Measurements from ENCODE around the gene DGKI.

DNA sequence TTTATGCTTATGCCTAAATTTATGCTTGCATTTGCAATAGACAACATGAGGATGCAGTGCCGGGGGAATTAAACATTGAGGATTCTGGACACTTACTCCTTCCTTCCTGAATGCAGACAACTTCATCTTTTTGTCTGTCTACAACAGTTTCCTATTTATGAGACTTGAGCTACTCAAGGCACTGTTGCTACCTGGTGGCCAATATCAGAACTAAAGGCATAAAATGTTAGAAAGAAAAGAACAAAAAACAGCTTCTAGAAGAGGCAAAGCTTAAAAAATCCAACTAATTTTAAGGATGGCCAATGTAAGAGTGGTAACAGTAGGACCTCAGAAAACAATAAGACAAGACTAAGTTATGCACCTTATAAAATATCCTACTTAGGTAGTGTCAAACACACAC, 358.7 kb downstream of the DGKI start:
- TF ChIP-seq, protein P1, sequence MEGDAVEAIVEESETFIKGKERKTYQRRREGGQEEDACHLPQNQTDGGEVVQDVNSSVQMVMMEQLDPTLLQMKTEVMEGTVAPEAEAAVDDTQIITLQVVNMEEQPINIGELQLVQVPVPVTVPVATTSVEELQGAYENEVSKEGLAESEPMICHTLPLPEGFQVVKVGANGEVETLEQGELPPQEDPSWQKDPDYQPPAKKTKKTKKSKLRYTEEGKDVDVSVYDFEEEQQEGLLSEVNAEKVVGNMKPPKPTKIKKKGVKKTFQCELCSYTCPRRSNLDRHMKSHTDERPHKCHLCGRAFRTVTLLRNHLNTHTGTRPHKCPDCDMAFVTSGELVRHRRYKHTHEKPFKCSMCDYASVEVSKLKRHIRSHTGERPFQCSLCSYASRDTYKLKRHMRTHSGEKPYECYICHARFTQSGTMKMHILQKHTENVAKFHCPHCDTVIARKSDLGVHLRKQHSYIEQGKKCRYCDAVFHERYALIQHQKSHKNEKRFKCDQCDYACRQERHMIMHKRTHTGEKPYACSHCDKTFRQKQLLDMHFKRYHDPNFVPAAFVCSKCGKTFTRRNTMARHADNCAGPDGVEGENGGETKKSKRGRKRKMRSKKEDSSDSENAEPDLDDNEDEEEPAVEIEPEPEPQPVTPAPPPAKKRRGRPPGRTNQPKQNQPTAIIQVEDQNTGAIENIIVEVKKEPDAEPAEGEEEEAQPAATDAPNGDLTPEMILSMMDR (IDR thresholded peaks at IDR 0.05 in 4 of 5, conservative IDR thresholded peaks at IDR 0.05 in 1 of 5): no peak
- TF ChIP-seq POLR2A (IDR thresholded peaks at IDR 0.05): no peak
